GM23338 (cell line): ENCODE results near the gene SCTR.

Source experiments
- CTCF ChIP-seq, 2 experiments: fragments of 200-600 bp in 1 of 2; sonication (generic) in 1 of 2; conservative IDR thresholded peaks; 2 replicates each; pipeline versions ENCODE4 v1.5.1 to v1.6.1; 2016 to 2017; ENCODE audit warnings: antibody characterized with exemption in 2 of 2, low read depth in 2 of 2, mild to moderate bottlenecking in 2 of 2, moderate library complexity in 1 of 2
- EZH2 ChIP-seq: fragments of 200-600 bp; sonication (generic); IDR thresholded peaks from one replicate; pipeline ENCODE4 v1.8.0; 2017; ENCODE audit warnings: antibody characterized with exemption, mild to moderate bottlenecking, low read depth; ENCODE audit not compliant: unreplicated experiment
- EZH2phosphoT487 ChIP-seq: fragments of 200-600 bp; sonication (generic); IDR thresholded peaks from one replicate; pipeline ENCODE4 v1.8.1; 2018; ENCODE audit warnings: antibody characterized with exemption; ENCODE audit not compliant: unreplicated experiment
- JUNB ChIP-seq: IDR thresholded peaks from one replicate; pipeline ENCODE4 v1.6.1; 2016; ENCODE audit warnings: antibody characterized with exemption; ENCODE audit not compliant: unreplicated experiment
- NANOG ChIP-seq: IDR thresholded peaks from 2 replicates; pipeline ENCODE4 v1.6.1; 2016; ENCODE audit warnings: antibody characterized with exemption, borderline replicate concordance
- POLR2AphosphoS5 ChIP-seq: IDR thresholded peaks from 2 replicates; pipeline ENCODE4 v1.6.1; 2016; ENCODE audit warnings: antibody characterized with exemption, low read depth
- REST ChIP-seq: IDR thresholded peaks from one replicate; pipeline ENCODE4 v1.6.1; 2018; ENCODE audit warnings: antibody characterized with exemption; ENCODE audit not compliant: unreplicated experiment
- ZNF331 ChIP-seq: fragments of 250-450 bp; sonication (Bioruptor Pico); IDR thresholded peaks from 2 replicates; pipeline ENCODE4 v1.5.0; 2020; ENCODE audit warnings: low read depth, mild to moderate bottlenecking, moderate library complexity

GRCh38 chr2:119435953-119436297 is 88.4 kb downstream of the SCTR start:
- TF ChIP-seq CTCF (conservative IDR thresholded peaks at IDR 0.05; ENCODE audit: low read depth in 2 of 2) (no peak), EZH2 (no peak), EZH2phosphoT487 (no peak), JUNB (no peak), POLR2AphosphoS5 (no peak), REST (no peak), ZNF331 (CRISPR knock-in tag) (no peak), NANOG (no peak)
